ENCODE data around the gene AUTS2.

AUTS2 gene

GRCh38 chr7:70377957-70378356 is 779.7 kb downstream of the AUTS2 start:
- DNase-seq = no peak

- DNase-seq = no peak
Measured at GRCh38 chr7:70379210-70379609, 780.9 kb downstream of the AUTS2 start.

DNA sequence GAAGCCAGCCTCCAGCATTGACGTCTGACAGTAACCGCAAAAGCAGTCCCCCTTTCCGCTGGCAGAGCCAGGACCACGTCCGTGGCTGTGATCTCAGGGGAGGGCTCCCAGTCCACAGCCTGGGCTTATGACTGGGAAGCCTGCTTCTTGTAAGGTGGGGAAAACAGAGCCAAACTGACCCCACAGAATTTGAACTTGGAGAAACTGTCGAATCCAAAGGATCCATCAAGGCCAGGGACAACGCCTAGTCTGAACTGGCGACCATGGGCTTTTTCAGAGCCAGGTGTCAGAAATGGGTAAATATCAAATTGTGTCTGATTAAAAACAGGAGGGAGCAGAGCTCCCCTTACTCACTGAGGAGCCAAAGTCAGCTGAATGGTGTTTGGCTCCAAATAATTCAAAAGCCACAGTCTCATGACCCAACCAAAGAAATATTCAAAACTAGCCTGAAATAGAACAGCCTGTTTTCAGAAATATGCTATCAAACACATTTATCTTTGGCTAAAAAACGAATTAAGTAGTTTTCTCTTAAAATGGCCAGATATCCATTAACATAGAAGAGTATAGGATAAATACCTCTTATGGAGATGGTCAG is 782.2 kb downstream of the AUTS2 start:
- DNase-seq = no peak

GRCh38 chr7:70383066-70383782 is 784.9 kb downstream of the AUTS2 start:
- no peak for DNase-seq

- no peak for DNase-seq
Measured at GRCh38 chr7:70384024-70384423, 785.7 kb downstream of the AUTS2 start.

DNA sequence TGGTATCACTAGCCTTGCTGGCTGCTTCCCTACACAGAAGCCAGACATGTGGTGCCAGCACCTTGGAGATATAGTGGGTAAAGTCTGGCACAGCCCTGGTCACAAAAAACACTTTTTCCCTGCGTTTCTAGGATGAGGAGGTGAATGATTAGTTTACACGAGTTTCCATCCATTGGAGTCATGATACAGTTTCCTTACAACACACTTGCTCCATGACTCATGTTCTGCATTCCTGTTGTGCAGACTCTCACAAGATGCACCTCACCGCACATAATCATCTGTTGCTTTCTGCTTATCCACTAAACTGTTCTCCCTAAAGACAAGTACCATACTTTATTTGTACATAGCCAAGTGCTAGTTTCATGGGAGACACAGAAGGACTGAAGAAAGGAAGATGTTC is 786.6 kb downstream of the AUTS2 start:
- DNase-seq = no peak

DNA sequence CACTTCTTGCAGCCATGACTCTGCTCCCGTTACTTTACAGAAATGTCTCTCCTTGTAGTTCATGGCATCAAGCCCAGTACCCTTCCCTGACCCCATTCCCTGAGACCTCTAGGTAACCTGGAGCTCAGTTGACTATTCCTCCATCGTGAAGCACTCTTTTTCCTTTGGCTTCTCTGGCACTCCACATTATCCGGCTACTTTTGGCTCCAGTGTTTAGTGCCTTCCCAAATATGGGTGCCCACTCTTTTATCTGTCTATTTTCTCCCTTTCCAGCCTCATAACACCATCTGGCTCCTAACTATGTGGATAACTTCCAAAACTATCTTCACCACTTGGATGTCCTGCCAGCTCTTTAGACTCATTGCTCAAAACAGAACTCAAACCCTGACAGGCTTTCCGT is 788.9 kb downstream of the AUTS2 start:
- DNase-seq = no peak

- DNase-seq = no peak
Measured at GRCh38 chr7:70389531-70390151, 791.4 kb downstream of the AUTS2 start.

DNA sequence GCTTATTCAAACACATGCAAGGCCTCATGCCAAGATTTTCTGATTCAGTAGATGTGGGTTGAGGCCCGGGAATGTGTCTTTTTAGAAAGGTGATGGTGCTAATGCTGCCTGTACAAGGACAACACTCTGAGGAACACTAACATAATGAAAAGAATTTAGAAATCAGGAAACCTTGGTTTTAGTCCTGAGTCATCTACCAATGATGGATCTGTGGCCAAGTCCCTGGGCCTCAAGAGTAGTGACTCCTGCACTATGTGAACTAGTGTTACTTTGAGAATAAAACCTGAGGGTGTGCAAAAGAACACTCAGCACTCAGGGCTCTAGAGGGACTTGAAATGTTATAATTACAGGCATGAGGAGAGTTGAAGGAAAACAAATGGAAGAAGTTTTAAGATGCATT is 792.0 kb downstream of the AUTS2 start:
- DNase-seq = no peak

- no peak for DNase-seq
Measured at GRCh38 chr7:70392256-70392876, 794.1 kb downstream of the AUTS2 start.

DNA sequence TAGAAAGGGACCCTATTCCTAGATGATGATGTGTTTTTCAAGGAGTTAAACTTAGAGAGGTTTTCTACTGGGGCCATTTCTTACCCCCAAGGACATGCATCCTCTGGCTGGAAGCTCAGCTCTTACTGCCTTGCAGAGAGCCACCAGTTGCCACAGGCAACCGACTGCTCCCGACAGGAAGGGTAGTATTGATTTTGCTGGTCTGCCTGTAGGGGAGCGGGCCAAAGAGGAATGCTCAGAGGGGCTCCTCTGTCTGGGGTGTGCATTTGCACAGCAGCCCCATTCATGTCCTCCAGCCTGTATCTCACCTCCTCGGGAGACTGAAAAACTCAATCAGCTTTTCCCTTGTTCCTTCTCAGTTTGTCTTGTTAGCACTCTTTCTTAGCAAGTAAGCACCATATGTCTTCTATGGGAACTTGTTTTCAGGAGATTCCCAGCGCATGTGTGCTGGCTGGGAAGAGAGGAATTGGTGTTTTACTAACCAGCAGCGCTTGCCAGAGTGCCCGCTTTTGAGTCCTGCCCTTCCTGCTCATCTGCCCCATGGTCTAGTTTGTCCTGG is 794.7 kb downstream of the AUTS2 start:
- no peak for DNase-seq

GRCh38 chr7:70393956-70394355 is 795.7 kb downstream of the AUTS2 start:
- no peak for DNase-seq

- no peak for DNase-seq
Measured at GRCh38 chr7:70400829-70401380, 802.6 kb downstream of the AUTS2 start.

DNA sequence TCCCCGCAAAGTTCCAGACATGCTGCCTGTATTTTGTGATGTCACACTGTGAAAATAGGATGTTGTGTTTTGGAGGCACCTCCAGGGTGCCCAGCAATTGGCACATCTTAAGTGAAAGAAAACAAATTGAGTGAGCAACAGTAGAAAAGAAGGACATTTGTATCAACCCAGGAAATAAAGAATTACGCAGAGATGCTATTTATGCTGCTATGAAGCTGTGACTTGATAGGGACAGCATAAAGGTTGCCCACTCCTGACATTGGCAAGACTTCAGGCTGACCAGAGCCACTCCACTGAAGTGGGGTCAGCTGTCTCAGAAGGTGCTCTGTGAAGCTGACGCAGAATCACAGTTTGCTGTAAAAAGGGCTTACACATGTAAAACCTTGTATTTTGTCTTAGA is 803.8 kb downstream of the AUTS2 start:
- no peak for DNase-seq

- no peak for DNase-seq
Measured at GRCh38 chr7:70405241-70405640, 807.0 kb downstream of the AUTS2 start.

- DNase-seq = no peak
Measured at GRCh38 chr7:70406186-70406949, 808.1 kb downstream of the AUTS2 start.

- DNase-seq = no peak
Measured at GRCh38 chr7:70406950-70407209, 808.6 kb downstream of the AUTS2 start.

DNA sequence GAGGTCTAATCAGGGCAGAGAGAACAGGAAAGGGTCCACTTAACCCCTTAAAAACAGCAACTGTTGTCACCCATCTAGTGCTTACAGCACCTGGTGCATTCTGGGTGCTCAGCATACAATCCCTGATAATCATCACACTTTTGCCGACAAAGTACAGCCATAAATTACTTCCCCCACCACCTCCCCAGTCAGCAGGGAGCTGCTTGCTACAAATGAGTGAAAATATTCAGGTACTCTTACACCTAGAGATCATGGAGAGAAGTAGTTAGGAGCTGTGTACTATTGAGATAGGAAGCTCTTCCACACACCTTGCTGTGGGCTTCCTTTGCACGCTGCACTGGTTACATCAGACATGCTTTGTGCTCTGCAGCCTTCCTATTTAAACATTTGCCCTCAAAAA is 810.2 kb downstream of the AUTS2 start:
- no peak for DNase-seq

- DNase-seq = no peak
Measured at GRCh38 chr7:70408891-70409290, 810.6 kb downstream of the AUTS2 start.

DNA sequence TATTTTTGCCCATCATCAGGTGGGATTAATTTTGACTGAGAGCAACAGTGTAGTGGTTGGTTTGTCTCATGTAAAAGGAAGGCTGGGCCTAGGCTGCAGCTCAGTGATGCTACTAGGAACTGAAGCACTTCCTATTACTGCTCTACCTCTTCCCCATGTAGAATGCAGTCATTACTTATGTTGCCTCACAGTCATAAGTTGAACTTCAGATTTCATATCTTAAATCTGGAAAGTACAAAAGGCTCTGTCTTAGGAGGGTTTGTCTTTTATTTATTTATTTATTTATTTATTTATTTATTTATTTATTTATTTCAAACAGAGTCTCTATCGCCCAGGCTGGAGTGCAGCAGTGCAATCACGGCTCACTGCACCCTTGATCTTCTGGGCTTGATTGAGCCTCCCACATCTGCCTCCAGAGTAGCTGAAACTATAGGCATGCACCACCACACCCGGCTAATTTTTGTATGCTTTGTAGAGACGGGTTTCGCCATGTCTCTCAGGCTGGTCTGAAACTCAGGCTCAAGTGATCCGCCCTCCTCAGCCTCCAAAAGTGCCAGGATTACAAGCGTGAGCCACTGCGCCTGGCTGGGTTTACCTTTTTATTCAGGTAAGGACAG is 812.0 kb downstream of the AUTS2 start:
- DNase-seq = no peak

GRCh38 chr7:70414368-70414767 is 816.1 kb downstream of the AUTS2 start:
- no peak for DNase-seq

DNA sequence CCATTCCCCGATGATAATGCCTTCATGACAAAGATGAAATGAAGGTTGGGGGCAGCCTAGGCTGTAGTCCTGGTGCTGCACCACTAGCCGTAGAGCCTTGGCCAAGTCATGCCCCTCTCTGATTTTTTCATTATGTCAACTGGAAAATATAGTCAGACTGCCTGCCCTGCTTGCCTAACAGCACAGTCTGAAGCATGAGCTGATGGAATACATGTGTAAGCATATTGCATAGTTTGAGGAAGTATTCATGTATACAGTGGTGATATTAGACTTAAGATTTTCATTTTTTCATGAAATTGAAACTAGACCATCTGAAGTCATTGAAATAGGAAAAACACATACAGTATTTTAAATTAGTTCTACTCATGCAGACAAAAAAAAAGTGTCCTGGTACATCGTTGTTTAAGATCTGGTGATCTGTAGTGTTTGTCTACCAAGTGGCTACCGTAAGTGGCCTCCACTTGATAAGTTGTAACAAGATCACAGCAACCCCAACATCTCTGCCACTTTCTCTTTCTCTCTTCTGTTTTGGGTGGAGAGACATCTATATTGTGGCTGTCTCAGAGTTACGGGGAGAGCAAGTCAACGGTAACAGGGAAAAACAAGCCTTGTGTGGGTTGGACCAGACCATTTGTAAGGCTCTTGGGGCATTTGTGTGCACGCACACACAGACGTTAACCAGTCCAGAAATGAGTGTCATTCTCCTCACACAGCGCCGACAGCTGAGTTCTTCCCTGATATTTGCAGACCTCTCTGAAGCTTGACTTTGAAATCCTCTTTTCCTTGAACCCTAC is 817.1 kb downstream of the AUTS2 start:
- DNase-seq = no peak
